Measurements from ENCODE around the gene IL32. TPM values are rescaled to one million over a fixed set of nuclear protein-coding genes. Genes with fewer than 3 reads are reported as not detected.

IL32 gene
- total RNA-seq, 1 experiment from 2014 or later: 4.7 TPM

- no peak overlapping the region for H3K4me3 Mint-ChIP-seq
- H3K36me3 Mint-ChIP-seq: peaks cover 32% of the 10 kb centered on the region
- CTCF ChIA-PET: interaction anchor here (0.8 to 5.2 kb wide), 14 partner anchors 8 to 113 kb away, joined by 3 to 52 read pairs (median 6); partner anchors contain the start of gene ZSCAN10
- H3K9me3 Mint-ChIP-seq: no peaks in the 10 kb centered on the region
- POLR2A ChIA-PET: interaction anchor here (1.0 to 1.9 kb wide), 6 partner anchors 11 to 60 kb away, joined by 3 to 12 read pairs (median 4); partner anchors contain the start of genes ZNF205 and ZSCAN10
- H3K27me3 Mint-ChIP-seq (ENCODE audit: low read depth): no peaks in the 10 kb centered on the region
- peak overlapping the region; percentile 84 for H3K27ac Mint-ChIP-seq
- DNase-seq (ENCODE audit: low spot score): peak; percentile 50
- peak; percentile 49 for ATAC-seq
- peaks cover 21% of the 10 kb centered on the region for H3K4me1 Mint-ChIP-seq
- no peak for TF ChIP-seq CREM (CRISPR knock-in tag; IDR thresholded peaks at IDR 0.05)
- TF ChIP-seq MXD4 (CRISPR knock-in tag; IDR thresholded peaks at IDR 0.05; ENCODE audit: borderline replicate concordance): no peak
- TF ChIP-seq KAT7 (CRISPR knock-in tag; IDR thresholded peaks at IDR 0.05; ENCODE audit: borderline replicate concordance): no peak
- TF ChIP-seq RORB (CRISPR knock-in tag; IDR thresholded peaks at IDR 0.05): no peak
- TF ChIP-seq CDX4 (CRISPR knock-in tag; IDR thresholded peaks at IDR 0.05; ENCODE audit: borderline replicate concordance): no peak
- TF ChIP-seq EMX1 (CRISPR knock-in tag; IDR thresholded peaks at IDR 0.05): no peak
- TF ChIP-seq ETV6 (CRISPR knock-in tag; IDR thresholded peaks at IDR 0.05): no peak
- no peak for TF ChIP-seq MLX (CRISPR knock-in tag; IDR thresholded peaks at IDR 0.05)
- TF ChIP-seq ATF1 (CRISPR knock-in tag; IDR thresholded peaks at IDR 0.05): no peak
- TF ChIP-seq PRDM15 (CRISPR knock-in tag; IDR thresholded peaks at IDR 0.05): no peak
- TF ChIP-seq, protein P1, sequence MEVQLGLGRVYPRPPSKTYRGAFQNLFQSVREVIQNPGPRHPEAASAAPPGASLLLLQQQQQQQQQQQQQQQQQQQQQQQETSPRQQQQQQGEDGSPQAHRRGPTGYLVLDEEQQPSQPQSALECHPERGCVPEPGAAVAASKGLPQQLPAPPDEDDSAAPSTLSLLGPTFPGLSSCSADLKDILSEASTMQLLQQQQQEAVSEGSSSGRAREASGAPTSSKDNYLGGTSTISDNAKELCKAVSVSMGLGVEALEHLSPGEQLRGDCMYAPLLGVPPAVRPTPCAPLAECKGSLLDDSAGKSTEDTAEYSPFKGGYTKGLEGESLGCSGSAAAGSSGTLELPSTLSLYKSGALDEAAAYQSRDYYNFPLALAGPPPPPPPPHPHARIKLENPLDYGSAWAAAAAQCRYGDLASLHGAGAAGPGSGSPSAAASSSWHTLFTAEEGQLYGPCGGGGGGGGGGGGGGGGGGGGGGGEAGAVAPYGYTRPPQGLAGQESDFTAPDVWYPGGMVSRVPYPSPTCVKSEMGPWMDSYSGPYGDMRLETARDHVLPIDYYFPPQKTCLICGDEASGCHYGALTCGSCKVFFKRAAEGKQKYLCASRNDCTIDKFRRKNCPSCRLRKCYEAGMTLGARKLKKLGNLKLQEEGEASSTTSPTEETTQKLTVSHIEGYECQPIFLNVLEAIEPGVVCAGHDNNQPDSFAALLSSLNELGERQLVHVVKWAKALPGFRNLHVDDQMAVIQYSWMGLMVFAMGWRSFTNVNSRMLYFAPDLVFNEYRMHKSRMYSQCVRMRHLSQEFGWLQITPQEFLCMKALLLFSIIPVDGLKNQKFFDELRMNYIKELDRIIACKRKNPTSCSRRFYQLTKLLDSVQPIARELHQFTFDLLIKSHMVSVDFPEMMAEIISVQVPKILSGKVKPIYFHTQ (CRISPR knock-in tag; IDR thresholded peaks at IDR 0.05): no peak
- TF ChIP-seq RELA (CRISPR knock-in tag; IDR thresholded peaks at IDR 0.05; ENCODE audit: borderline replicate concordance): no peak
- TF ChIP-seq ZNF423 (CRISPR knock-in tag; IDR thresholded peaks at IDR 0.05): no peak
- TF ChIP-seq NR2C2 (CRISPR knock-in tag; IDR thresholded peaks at IDR 0.05): no peak
- TF ChIP-seq, protein P2, sequence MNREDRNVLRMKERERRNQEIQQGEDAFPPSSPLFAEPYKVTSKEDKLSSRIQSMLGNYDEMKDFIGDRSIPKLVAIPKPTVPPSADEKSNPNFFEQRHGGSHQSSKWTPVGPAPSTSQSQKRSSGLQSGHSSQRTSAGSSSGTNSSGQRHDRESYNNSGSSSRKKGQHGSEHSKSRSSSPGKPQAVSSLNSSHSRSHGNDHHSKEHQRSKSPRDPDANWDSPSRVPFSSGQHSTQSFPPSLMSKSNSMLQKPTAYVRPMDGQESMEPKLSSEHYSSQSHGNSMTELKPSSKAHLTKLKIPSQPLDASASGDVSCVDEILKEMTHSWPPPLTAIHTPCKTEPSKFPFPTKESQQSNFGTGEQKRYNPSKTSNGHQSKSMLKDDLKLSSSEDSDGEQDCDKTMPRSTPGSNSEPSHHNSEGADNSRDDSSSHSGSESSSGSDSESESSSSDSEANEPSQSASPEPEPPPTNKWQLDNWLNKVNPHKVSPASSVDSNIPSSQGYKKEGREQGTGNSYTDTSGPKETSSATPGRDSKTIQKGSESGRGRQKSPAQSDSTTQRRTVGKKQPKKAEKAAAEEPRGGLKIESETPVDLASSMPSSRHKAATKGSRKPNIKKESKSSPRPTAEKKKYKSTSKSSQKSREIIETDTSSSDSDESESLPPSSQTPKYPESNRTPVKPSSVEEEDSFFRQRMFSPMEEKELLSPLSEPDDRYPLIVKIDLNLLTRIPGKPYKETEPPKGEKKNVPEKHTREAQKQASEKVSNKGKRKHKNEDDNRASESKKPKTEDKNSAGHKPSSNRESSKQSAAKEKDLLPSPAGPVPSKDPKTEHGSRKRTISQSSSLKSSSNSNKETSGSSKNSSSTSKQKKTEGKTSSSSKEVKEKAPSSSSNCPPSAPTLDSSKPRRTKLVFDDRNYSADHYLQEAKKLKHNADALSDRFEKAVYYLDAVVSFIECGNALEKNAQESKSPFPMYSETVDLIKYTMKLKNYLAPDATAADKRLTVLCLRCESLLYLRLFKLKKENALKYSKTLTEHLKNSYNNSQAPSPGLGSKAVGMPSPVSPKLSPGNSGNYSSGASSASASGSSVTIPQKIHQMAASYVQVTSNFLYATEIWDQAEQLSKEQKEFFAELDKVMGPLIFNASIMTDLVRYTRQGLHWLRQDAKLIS (CRISPR knock-in tag; IDR thresholded peaks at IDR 0.05; ENCODE audit: borderline replicate concordance): no peak
- TF ChIP-seq ZNF263 (CRISPR knock-in tag; IDR thresholded peaks at IDR 0.05; ENCODE audit: low read depth): no peak
- TF ChIP-seq CBFB (CRISPR knock-in tag; IDR thresholded peaks at IDR 0.05; ENCODE audit: low read depth): no peak
- no peak for TF ChIP-seq ZNF232 (CRISPR knock-in tag; IDR thresholded peaks at IDR 0.05)
- no peak for TF ChIP-seq NR3C1 (CRISPR knock-in tag; conservative IDR thresholded peaks at IDR 0.05; ENCODE audit: low read depth)
- TF ChIP-seq NR1H2 (CRISPR knock-in tag; IDR thresholded peaks at IDR 0.05): no peak
Measured at GRCh38 chr16:3087243-3088235, 22.1 kb downstream of the IL32 start.

All from WTC11 (cell line).